Right renal pelvis (tissue), 4 donors: ENCODE measurements around the gene UAP1L1. TPM values are rescaled to one million over a fixed set of nuclear protein-coding genes. Genes with fewer than 3 reads are reported as not detected.
"Not testable (repeated sequence)": the region's sequence is repeated elsewhere in the genome, so short reads cannot be mapped to it uniquely, and the experiment has no call there.

ENCODE experiments used
- DNase-seq, 4 donors: peaks; one replicate each; pipeline ENCODE4 v3.0.0-alpha.2; 2013; ENCODE audit warnings: low read depth in 4 of 4, low spot score in 3 of 4, missing footprints in 1 of 4
- polyA plus RNA-seq, 4 donors: library from polyadenylated mRNA; unstranded; fragments of 120-200 nt; gene quantifications; one replicate each; pipeline ENCODE4 v1.2.1, GENCODE V29; 2013; ENCODE audit not compliant: insufficient read length in 4 of 4

UAP1L1 gene
- polyA plus RNA-seq, 4 donors, result 4.6 to 6.6 (median 5.6) TPM

DNA sequence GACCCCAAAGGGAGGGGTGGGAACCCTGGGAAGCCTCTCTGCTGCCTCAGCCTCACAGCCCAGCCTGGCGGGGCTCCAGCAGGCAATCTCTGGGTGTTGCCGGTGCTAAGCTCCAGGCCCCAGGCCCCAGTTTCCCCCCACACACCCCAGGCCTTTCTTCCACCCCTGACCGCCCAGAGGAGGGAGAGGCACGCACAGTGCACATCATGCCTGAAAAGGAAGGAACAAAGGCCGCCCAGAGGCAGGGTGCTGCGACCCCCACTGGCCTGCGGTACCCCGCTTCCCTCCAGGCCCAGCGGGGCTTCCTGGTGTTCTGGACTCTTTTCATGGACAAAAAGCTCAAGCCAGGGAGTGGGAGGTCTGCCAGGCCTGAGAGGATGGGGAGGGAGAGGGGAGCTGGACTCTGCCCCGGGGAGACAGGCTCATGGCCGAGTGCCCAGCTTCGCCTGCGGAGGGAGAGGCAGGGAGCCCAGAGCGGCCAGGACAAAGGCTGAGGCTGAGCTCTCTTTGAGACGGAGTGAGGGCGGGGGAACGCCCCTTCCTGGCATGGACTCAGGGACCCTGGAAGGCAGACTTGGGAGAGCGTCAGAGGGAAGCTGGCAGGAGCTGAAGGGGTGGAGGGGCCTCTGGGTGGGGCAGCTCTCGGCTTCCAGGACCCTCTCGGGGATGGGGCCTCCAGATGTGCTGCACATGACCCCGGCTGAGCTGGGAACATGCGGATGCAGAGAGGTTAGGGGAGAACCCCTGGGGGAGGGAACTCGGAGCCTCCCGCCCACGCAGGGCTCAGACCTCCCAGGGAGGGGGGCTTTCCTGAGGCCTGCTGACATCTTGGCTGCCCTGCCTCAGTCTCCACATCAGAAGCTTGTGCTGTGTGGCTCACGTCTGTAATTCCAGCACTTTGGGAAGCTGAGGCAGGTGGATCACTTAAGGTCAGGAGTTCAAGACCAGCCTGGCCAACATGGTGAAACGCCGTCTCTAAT is 21.6 kb upstream of the UAP1L1 start:
- peak in 1 of 4 donors; percentile 63 for DNase-seq

DNA sequence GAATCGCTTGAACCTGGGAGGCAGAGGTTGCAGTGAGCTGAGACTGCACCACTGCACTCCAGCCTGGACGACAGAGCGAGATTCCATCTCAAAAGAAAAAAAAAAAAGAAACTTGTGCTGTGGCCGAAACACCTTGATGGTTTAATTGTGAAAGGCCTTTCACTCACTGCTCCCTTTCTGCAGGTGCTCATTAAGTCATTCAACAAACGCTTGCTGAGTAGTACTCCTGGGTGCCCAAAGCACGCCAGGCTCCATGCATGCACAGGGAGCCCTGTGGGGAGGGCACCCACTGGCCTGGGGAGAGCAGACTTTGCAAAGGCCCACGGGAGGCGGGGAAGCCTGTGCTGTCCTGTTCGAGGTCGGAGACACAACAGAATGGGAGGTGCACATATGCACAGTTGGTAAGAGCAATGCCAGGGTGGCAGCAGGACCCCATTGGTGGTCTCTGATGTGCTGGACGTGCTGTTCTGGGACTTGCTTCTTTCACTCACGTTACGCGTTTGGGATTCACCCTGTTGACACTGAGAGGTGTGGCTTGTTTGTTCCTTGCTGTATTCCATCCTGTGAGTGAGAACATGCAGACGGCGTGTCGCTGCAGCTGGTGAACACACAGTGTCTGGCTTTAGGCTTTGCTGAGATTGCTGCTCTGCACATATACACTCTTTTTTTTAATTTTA is 20.4 kb upstream of the UAP1L1 start:
- DNase-seq, result no peak

DNA sequence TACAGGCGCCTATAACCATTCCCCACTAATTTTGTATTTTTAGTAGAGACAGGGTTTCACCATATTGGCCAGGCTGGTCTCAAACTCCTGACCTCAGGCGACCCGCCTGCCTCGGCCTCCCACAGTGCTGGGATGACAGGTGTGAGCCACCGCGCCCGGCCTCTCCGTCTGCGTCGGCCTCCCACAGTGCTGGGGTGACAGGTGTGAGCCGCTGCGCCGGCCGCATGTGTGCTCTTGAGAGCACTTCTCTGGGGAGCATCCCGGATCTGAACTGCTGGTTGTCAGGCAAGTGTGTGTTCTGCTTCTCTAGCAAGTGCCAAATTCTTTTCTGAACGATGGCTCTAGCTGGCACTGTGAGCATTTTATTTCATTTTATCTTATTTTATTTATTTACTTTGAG is 19.8 kb upstream of the UAP1L1 start:
- no peak for DNase-seq

DNA sequence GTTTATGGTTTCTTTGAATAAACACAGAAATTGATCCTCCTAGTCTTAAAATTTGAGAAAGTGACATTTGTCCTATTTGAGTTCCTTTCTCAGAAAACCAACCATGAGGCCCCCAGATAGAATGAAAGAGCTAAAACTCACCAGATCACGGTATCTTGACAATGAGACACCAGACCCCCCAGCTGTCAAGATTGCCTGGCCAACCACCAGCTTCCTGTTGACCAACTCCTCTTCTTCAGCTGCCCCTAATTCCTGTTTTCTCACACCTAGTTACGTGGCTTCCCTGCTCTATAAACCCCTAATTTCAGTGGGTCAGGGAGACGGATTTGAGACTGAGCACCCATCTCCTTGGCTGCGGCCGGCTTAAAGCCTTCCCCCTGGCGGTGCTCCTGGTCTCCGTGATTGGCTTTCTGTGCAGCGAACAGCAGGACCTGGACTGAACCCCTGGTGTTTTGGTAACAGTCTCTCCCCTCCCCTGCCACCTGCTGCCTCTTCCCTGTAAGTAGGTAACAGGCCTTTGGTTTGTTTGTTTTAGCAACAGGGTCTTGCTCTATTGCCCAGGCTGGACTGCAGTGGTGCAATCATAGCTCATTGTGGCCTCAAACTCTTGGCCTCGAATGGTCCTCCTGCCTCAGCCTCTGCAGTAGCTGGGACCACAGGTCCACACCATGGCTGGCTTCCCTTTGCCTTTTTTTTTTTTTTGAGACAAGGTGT is 18.6 kb upstream of the UAP1L1 start:
- DNase-seq, result no peak

DNA sequence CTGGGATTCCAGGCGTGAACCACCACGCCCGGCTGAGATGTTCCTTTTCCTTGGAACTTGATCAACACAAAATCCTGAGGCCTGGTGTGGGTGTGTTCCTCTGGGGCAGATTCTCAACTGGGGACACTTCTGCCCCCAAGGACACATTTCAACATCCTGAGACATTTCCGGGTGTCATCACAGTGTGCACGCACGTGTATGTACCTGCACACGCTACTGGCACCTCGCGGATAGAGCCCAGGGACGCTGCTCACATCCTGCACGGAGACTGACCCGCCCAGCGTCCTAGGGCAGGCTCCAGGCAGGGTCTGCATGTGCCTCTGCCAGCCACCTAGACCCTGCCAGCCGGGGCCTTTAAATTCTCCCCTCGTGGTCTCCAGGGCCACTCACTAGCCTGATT is 14.9 kb upstream of the UAP1L1 start:
- DNase-seq, result no peak

DNA sequence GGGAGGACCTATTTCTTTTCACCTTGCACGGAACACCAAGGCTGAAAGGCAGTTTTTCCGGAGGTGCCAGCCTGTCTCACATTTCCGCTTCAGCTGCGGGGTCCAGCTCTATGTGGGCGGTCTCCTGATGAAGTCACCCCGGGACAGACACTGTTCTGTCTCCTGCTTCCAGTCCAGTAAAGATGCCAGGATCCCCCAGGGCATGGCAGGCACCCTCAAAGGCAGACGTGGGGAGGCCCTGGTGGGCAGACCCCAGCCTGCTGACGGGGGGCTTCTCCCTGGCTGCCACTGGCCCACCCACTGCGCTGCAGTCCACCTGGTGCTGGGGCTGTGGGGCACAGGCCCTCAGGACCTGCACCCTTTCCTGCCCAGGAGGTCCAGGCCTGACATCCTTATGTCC is 14.5 kb upstream of the UAP1L1 start:
- DNase-seq, result not testable (repeated sequence)

DNA sequence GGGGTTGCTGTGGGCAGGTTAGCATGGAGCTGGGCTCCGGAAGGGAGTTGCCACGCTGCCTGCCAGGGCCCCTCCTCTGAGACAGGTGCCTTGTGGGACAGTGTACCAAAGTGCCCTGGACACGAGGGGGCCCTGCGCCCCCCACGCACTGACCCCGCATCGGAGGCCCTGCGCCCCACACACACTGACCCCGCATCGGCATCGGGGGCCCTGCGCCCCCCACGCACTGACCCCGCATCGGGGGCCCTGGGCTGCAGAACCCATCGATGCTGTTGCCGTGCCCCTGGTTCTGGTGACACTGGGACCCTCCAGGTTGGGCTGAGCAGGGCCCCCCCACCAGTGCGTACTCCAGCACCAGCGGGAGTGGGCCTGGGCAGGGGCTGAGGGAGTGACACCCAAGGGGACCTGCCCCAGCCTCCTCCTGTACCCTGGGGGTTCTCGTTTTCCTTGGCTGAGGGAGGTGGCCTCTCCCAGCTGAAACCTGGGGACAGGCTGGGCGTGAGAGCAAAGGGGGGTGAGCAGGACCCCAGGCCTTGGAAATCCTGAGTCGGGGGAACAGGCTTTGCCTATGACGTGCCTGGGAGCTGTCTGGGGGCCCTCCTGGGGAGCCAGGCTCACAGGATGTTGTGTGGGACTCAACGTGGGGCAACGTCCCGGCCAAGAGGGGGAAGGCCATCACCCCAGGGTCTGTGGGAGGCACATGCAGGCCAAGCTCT is 13.8 kb upstream of the UAP1L1 start:
- no peak for DNase-seq

DNA sequence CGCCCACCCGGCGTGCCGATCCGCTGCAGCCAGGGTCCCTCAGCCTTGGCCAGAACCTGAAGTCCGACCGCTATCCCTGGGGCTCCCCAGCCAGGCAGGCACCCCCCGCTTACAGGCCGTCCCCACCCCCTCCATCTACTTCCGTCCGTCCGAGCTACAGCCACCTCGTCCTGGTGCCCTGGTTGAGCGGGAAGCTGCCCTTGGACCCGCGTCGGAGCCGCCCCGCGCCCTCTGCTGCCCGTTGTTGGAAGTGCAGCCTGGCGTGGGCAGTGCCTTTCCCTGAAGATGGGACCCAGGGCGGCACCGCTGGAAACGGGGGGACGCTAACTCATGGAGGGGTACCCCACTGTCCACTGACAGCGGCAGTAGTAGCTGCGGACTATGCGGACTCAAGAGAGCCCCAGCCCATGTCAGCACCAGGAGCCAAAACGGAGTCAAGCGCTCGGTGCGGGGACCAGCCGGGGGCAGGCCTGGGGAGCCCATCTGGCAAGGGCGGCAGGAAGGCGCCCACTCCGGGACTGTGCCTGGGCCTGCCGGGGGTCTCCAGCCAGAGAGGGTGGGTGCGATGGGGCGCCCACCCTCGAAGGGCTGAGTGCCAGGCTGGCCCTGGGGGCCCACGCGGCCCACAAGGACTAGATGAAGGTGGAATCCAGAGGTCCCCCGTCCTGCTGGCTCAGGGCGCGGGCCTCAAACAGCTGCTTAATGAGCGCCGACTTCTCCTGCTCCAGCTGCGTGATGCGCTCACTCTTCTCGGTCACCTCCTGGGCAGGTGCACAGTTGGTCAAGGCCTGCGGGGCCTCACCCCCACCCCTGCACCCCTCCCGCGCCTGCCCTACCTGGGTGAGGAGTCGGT is 13.1 kb upstream of the UAP1L1 start:
- no peak for DNase-seq

DNA sequence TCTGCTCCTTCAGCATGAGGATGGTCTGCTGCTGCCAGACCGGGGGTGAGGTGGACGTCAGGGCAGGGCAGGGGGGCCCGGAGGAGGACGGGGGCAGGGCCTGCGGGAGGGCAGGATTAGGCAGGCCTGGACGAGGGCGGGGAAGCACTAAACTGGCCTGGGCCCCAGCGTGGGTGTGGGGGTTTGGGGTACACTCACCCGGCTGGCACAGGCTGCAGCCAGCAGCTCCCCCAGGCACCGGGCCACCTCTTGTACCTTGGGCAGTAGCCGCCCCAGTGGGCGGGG is 12.5 kb upstream of the UAP1L1 start:
- no peak for DNase-seq

DNA sequence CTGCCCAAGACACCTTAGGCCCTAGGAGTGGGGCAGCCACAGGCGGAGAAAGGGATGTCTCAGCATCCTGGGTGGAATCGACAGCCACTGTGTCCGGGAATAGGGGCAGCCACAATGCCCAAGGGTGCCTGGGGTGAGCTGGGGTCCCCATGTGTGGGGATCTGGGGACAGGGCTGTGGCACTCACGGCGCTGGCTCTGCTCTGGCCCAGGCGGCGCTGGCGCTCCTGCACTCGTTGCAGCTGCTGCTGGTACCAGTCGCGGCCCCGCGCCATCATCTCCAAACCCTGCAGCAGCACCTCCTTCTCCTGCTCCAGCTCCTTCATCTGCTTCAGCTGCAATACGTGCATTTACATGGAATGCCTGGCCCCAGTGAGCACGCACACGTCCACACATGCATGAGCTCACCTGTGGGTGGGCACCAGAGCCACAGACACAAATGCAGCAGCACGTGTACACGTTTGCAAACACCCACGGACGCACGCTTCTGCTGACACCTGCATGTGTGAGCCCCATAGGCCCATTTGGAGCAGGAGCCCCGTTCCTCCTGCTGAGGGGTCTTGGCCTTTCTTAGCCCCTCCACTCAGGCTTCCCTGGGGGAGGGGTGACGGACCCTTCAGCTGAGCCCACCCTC is 11.9 kb upstream of the UAP1L1 start:
- DNase-seq, result no peak

DNA sequence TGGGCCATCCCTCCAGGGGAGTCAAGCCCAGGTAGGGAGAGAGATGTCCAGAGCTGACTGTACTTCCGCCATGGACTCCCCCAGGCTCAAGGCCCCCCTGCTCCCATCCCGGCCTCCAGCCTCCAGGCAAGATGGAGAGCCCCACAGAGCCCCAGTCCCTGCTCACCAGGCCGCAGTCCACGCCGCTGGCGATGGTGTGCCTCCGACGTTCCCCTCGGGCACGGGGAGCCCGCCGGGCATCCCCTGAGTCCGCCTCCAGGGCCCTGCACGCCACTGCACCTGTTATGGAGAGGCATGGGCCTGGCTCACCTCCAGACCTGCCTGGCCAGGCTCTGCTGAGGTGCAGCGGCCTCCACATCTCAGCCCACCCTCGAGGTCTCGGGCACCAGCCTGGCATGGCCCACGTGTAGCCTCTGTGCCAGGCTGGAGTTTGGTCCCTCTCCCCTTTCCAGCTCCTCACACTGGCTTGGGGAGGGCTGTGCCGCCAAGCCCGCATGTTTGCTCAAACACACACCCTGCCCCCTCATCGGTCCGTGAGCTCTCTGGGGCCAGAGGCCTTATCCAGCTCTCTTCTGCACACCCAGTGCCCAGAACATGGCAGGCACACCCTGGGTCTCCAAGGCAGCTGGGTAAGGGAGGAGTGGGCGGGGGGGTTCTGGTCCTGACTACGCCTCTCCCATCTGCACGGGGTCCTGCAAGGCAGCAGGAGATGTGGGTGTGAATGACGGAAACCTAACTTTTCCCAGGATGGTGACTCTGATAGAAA is 11.0 kb upstream of the UAP1L1 start:
- no peak for DNase-seq

DNA sequence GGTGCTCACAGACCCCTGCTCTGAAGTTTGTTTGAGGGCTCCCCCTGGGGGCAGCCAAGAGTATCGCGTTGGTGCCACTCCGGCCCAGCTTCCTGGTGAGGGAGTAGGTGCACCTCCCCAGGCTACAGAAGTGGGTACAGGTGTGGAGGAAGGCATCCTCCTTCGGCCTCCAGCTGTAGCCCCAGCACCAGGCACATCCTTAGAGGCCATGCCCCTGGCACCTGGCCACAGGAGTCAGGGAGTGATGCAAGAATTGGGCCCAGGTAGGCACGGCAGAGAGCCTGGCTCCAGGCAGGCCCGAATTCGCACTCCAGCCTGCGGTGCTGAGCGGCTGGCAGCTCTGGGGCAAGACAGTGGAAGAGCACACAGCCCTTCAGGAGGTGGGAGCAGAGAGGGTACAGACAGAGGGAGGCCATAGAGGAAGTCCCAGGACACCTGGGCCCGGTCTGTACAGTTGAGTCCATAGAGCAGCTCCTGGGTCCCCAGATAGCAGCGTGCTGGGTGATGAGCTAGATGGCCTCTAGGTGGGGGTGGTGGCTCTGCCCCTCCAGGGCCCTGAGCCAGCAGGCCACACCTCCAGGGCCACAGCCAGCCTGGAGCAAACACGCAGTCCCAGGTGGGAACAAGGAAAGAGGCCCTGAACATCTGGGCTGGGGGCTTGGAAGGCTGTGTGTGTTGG is 9.3 kb upstream of the UAP1L1 start:
- DNase-seq, result no peak

DNA sequence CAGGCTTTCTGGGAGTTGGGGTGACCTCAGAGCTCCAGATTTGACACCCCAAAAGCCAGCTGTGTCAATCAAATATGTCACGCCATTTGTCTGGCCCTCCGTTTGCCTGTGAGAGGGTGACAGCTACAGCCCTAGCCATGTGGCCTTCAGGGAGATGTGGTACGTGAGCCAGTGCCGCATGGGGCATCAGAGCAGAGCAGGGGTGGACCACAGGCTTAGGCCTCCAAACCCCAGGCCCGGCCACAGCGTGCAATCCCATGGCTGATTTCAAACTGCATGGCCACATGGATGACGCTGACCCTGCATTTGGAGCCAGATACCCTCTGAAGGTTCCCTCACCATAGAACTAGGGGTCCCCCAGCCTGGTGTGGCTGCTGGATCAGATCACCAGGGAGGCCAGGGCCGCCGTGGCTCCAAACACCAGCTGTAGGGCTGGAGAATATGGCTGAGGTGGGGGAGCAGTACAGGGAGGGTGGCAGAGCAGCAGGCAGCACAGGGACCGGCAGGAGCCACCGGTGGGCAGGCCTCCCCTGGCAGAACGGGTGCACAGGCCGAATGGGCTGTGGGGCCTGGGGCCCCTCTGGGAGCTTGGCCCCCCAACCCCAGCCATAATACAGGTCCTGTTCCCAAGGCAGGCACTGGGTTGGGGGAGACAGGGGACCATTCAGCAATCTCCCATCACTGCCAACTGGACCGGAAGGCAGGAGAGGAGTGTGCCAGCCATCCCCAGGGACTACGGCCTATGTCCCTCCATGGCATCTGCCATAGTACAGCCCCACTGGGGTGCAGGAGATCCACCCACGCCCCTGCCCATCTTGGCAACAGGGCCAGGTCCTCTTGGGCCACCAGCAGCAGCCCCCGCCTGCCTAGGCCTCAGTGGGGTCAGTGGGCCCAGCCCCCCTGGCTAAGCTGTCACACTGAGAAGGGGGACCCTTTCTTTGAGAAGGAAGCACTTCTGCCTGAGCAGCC is 8.5 kb upstream of the UAP1L1 start:
- no peak for DNase-seq

DNA sequence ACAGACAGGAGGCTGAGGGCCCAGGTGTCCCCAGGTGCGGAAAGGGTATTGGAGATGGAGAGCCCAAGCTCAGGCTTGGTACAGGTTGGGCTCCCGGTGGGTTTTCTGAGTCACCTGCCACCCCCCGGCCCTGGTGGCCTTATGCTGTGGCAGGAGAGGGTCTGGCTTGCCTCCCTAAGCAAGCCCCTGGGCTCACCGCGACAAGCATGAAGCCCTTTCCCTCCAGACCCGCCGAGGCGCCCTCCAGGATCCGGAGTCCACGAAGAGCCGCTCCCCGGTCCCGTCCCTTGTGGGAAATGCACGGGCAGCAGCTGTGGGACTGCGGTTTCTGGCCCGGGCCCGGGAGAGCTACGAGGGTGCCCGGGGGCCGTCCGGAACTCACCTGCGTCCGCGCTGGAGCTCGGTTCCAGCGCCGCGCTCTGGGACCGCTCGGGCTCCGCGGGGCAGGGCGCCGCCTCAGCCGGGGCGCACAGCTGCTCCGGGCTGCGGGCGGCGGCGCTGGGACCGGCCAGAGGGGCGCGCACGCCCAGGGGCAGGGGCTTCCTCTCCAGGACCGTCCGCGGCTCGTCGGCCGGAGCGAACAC is 7.7 kb upstream of the UAP1L1 start:
- DNase-seq, result no peak

DNA sequence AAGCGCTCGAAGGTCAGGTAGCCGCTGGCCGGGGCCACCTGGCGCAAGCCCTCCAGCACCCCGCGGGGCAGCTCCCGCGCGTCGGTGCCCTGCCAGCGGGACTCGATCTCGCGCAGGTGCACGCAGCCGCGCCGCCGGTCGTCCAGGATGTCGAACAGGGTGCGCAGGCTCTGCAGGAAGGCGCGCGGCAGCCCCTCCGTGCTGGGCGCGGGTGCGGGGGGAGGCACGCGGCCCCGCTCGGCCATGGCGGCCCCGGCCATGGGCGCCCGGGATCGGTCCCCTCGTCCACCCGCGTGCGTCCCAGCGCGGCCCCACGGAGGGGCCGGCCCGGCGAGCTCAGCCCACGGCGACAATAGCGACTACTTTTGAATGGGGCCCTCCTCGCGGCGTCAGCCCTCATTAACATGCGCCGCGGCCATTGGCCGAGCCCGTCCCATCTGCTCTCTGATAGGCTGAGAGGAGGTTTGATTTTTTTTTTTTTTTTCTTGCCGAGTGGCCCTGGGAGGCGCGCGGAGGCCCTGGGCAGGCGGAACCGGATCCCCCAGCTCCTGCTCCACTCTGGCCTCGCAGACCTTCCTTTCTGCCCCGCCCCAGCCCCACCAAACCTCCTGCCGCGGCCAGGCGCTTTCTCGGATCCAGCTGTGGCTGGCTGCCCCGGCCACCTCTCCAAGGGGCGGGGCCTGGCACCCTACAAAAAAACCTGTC is 7.0 kb upstream of the UAP1L1 start, which contains the start of gene SAPCD2:
SAPCD2 (minus strand) TSS at position 357 of the 705 bp plus-strand sequence; CDS start at position 260, 97 bp downstream.
- DNase-seq, result peak; percentile 64 to 78 (median 74)

DNA sequence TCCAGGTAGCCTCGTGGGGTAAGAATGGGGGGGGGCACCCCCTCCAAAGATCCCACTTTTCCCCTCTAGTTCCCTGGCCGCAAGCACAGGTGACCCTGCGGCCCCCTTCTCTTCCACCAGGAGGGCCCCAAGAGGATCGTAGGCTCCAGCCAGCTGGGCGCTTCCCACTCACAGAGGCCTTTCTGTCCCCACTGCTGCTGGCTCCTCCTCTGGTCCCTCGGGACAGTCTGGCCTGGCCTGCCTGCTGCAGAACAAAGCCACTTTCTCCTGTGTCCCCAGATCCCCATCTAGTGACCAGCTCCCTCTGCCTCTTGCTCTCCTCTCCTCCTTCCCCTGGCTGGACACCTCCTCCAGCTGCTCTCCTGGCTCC is 6.4 kb upstream of the UAP1L1 start:
- DNase-seq, result no peak
